Uterus (tissue), 4 donors: Measurements from ENCODE around the gene DGKH. TPM values are rescaled to one million over a fixed set of nuclear protein-coding genes. Genes with fewer than 3 reads are reported as not detected.

Experiments used
- DNase-seq, 2 donors: peaks; one replicate each; pipeline ENCODE4 v3.0.0-alpha.2; 2019 to 2020
- H3K27ac ChIP-seq, 2 donors: fragments of 200-600 bp; sonication (generic); 1 replicate in 1 of 2; 2 replicates in 1 of 2; pipeline ENCODE4 v1.5.1; 2016 to 2018
- H3K27me3 ChIP-seq, 2 donors: fragments of 200-600 bp; sonication (generic); one replicate each; pipeline ENCODE4 v1.5.1; 2018 to 2019; ENCODE audit warnings: control low read depth in 1 of 2
- H3K36me3 ChIP-seq, 2 donors: fragments of 200-600 bp; sonication (generic); one replicate each; pipeline ENCODE4 v1.5.1; 2019; ENCODE audit warnings: control low read depth in 1 of 2
- H3K4me1 ChIP-seq, 2 donors: fragments of 200-600 bp; sonication (generic); one replicate each; pipeline ENCODE4 v1.5.1; 2018 to 2019; ENCODE audit warnings: control low read depth in 1 of 2
- H3K4me3 ChIP-seq, 2 donors: fragments of 200-600 bp; sonication (generic); 1 replicate in 1 of 2; 2 replicates in 1 of 2; pipeline ENCODE4 v1.5.1; 2018 to 2019; ENCODE audit warnings: mild to moderate bottlenecking in 1 of 2
- H3K9me3 ChIP-seq, 2 donors: fragments of 200-600 bp; sonication (generic); one replicate each; pipeline ENCODE4 v1.5.1; 2019; ENCODE audit warnings: control low read depth in 1 of 2
- POLR2A ChIP-seq, 2 donors: fragments of 450-650 bp; IDR thresholded peaks; one replicate each; pipeline ENCODE4 v1.6.1; 2016; ENCODE audit warnings: antibody characterized with exemption in 2 of 2, mild to moderate bottlenecking in 1 of 2, moderate library complexity in 1 of 2
- intact Hi-C: fragments of 100-400 bp; cut with DNase I; formaldehyde crosslinking; loops from one replicate; pipeline ENCODE4 v1.15.1; 2023; ENCODE audit warnings: low total_unique reads
- total RNA-seq, 4 donors: library from RNA; depleted of rRNA in 3 of 4; stranded (reverse); fragments of >200 nt in 3 of 4; gene quantifications; one replicate each; pipeline versions ENCODE4 v1.1.0 to v1.2.4, GENCODE V29; 2014 to 2023
- TF ChIP-seq, protein P1 (sequence below), 4 experiments: fragments of 200-600 bp in 2 of 4; fragments of 450-650 bp in 2 of 4; sonication (generic) in 2 of 4; IDR thresholded peaks; one replicate each; pipeline ENCODE4 v1.5.1; 2016 to 2019; ENCODE audit warnings: antibody characterized with exemption in 4 of 4, mild to moderate bottlenecking in 2 of 4, moderate library complexity in 1 of 4
- donor health status: DM: yes; HTN: yes; CAD: no.

DGKH gene
- total RNA-seq, 4 donors from 2014 or later = 18.8 to 50.0 (median 36.5) TPM

DNA sequence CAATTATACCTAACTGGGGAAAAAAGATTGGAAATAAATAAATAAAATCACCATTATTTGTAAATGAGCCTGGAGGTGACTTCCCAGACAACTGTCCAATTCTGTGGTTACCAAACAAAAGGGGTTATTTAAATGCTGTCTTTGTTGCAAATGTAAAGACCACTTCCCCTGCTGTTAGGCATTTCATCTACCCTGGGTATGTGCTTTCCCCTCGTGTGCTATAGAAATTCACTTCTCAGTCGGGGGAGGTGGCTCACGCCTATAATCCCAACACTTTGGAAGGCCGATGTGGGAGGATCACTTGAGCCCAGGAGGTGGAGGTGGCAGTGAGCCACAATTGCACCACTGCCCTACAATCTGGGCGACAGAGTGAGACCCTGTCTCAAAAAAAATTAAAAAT, 121.6 kb downstream of the DGKH start:
- Histone ChIP-seq H3K9me3 (no peaks in the 10 kb centered on the region), H3K4me3 (no peak overlapping the region), H3K27me3 (no peaks in the 10 kb centered on the region), H3K36me3 (no peaks in the 10 kb centered on the region), H3K4me1 (no peaks in the 10 kb centered on the region), H3K27ac (no peak overlapping the region)
- DNase-seq = no peak
- TF ChIP-seq, protein P1, sequence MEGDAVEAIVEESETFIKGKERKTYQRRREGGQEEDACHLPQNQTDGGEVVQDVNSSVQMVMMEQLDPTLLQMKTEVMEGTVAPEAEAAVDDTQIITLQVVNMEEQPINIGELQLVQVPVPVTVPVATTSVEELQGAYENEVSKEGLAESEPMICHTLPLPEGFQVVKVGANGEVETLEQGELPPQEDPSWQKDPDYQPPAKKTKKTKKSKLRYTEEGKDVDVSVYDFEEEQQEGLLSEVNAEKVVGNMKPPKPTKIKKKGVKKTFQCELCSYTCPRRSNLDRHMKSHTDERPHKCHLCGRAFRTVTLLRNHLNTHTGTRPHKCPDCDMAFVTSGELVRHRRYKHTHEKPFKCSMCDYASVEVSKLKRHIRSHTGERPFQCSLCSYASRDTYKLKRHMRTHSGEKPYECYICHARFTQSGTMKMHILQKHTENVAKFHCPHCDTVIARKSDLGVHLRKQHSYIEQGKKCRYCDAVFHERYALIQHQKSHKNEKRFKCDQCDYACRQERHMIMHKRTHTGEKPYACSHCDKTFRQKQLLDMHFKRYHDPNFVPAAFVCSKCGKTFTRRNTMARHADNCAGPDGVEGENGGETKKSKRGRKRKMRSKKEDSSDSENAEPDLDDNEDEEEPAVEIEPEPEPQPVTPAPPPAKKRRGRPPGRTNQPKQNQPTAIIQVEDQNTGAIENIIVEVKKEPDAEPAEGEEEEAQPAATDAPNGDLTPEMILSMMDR (IDR thresholded peaks at IDR 0.05) = no peak
- TF ChIP-seq POLR2A (IDR thresholded peaks at IDR 0.05) = no peak
- intact Hi-C loops = no loop called here

DNA sequence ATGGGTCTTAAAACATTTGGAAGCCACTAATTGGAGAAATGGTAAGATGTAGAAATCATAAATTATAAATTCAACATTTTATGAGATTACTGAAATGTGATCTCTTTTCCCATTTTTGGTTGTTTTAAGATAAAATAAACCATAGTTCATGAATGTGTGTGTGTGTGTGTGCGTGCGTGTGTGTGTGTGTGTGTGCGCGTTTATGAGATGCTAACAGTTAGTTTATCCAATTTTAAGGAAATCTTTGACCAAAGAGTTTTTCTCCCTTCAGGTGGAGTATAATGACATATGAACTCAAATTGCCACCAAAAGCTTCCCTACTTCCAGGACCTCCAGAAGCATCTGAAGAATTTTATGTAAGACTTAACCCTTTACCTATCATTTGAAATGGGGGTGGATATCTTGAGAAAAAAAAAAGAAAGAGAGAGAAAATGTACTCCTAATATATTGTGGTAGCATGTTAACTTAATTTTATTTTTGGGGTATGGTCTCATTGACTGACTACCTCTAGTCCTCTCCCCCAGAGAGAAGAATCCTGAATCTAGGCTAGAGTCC, 125.4 kb downstream of the DGKH start:
- H3K4me3 ChIP-seq = no peak overlapping the region
- no peak overlapping the region for H3K27ac ChIP-seq
- TF ChIP-seq, protein P1 (IDR thresholded peaks at IDR 0.05) = no peak
- TF ChIP-seq POLR2A (IDR thresholded peaks at IDR 0.05) = no peak
- H3K9me3 ChIP-seq = no peaks in the 10 kb centered on the region
- H3K36me3 ChIP-seq = no peaks in the 10 kb centered on the region
- H3K4me1 ChIP-seq = no peaks in the 10 kb centered on the region
- DNase-seq = no peak
- no peaks in the 10 kb centered on the region for H3K27me3 ChIP-seq
- intact Hi-C loops = no loop called here

DNA sequence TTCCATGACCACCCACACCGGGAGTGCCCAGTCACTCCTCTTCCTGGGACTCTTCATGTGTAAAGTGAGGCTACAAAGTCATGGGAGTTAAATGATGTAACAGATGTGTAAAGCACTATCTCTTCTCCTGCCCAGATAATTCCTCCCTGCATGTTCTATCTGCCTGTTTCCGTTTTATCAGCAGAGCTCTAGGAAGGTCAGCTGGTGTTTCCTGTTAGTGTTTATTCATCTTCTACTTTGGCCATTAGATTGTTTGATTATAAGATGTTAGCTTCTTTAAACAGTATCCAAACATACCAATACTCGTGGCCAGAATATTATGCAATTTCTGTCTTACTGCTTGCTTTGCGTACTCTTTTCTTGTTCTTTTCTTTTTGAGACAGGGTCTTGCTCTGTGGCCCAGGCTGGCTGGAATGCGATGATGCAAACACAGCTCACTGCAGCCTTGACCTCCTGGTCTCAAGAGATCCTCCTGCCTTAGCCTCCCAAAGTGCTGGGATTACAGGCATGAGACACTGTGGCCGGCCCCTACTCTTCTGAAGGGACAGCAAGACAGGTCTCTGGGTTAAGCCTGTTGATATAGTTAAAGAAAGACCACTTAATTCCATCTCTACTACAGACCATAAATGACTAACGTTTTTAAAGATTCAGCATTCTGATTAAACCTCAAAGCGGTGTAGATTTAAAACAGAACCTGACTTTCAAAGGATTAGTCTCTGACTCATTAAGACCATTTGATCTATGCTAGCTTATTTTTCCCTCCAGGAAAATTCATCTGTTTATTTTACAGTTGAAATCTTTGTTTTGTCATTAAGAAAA, 126.1 kb downstream of the DGKH start:
- intact Hi-C loops = no loop called here
- Histone ChIP-seq H3K9me3 (no peaks in the 10 kb centered on the region), H3K4me3 (no peak overlapping the region), H3K27me3 (no peaks in the 10 kb centered on the region), H3K27ac (no peak overlapping the region), H3K4me1 (no peaks in the 10 kb centered on the region), H3K36me3 (no peaks in the 10 kb centered on the region)
- TF ChIP-seq POLR2A (IDR thresholded peaks at IDR 0.05) = no peak
- TF ChIP-seq, protein P1 (IDR thresholded peaks at IDR 0.05) = no peak
- no peak for DNase-seq

DNA sequence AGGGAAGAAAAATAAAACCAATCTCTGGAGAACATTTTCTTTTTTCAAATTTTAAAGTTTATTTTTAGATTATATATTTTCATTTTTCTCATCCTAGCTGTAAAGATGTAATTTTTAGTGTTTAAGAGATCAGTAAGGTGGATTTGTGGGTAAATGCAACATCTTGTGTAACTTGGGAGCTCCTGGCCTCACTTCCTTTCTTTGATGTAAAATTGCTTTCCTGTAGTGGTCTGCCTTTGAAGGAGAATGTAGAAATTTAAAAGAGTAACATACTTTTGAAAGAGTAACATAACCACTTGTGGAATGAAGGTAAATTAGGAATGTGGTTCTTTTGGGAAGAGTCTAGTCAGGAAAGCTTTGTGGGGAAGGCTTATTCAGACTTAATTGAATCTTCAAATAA, 127.8 kb downstream of the DGKH start:
- intact Hi-C loops = no loop called here
- Histone ChIP-seq H3K27me3 (no peaks in the 10 kb centered on the region), H3K9me3 (no peaks in the 10 kb centered on the region), H3K4me1 (no peaks in the 10 kb centered on the region), H3K36me3 (no peaks in the 10 kb centered on the region), H3K4me3 (no peak overlapping the region), H3K27ac (no peak overlapping the region)
- TF ChIP-seq POLR2A (IDR thresholded peaks at IDR 0.05) = no peak
- no peak for DNase-seq

DNA sequence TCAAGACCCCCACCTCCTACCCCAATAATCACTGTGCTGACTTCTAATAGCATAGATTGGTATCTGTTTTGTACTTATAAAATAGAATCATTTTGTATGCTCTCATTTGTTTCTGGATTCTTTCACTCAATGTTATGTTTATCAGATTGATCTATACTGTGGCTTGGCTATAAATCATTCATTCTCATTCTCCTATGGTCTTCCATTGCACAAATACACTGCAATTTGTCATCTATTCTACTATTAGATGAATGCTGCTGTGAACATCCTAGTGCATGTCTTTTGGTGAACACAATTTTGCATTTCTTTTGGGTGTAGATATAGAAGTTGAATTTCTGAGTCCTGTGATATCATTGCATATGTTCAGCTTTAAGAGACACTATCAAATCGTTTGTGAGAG, 128.7 kb downstream of the DGKH start:
- TF ChIP-seq, protein P1 (IDR thresholded peaks at IDR 0.05) = no peak
- no peak for TF ChIP-seq POLR2A (IDR thresholded peaks at IDR 0.05)
- H3K4me1 ChIP-seq = no peaks in the 10 kb centered on the region
- no peak overlapping the region for H3K4me3 ChIP-seq
- no peak overlapping the region for H3K27ac ChIP-seq
- DNase-seq = no peak
- intact Hi-C loops = no loop called here
- no peaks in the 10 kb centered on the region for H3K36me3 ChIP-seq
- H3K27me3 ChIP-seq = no peaks in the 10 kb centered on the region
- H3K9me3 ChIP-seq = no peaks in the 10 kb centered on the region
